Mammary epithelial cell (primary cell): ENCODE results near the gene CCT3.

ENCODE experiments used
- CTCF ChIP-seq, 2 donors: IDR thresholded peaks in 1 of 2; conservative IDR thresholded peaks in 1 of 2; 2 replicates each; pipeline ENCODE4 v1.5.1; 2011 to 2012; ENCODE audit warnings: inconsistent platforms in 2 of 2, low read length in 2 of 2, mild to moderate bottlenecking in 2 of 2, control low read depth in 1 of 2, low read depth in 1 of 2; ENCODE audit not compliant: insufficient read depth in 1 of 2; ENCODE audit errors: extremely low read depth in 1 of 2
- EZH2 ChIP-seq: IDR thresholded peaks from 2 replicates; pipeline ENCODE4 v1.6.1; 2012; ENCODE audit warnings: low read length, inconsistent platforms, borderline replicate concordance

- TF ChIP-seq CTCF (conservative IDR thresholded peaks at IDR 0.05 in 1 of 2, IDR thresholded peaks at IDR 0.05 in 1 of 2; ENCODE audit: extremely low read depth in 1 of 2, insufficient read depth in 1 of 2, low read depth in 1 of 2, low read length in 2 of 2) (no peak), EZH2 (no peak)
Observed at GRCh38 chr1:156382561-156382960, 44.5 kb upstream of the CCT3 start.
